Stimulated activated CD8-positive, alpha-beta memory T cell treated with anti-CD3 and anti-CD28 coated beads, Interleukin-4, amount 100 ng/mL, for 1 hour (primary cell): ENCODE data around the gene SLC23A2.
"Not testable (repeated sequence)": the region's sequence is repeated elsewhere in the genome, so short reads cannot be mapped to it uniquely, and the experiment has no call there.

ENCODE experiments used
- DNase-seq, 2 donors: peaks; one replicate each; pipeline ENCODE4 v3.0.0-alpha.2; 2020; ENCODE audit warnings: low read depth in 2 of 2, low spot score in 1 of 2

Gene SLC23A2

GRCh38 chr20:4880051-4880450 lies 121.3 kb downstream of the SLC23A2 start:
- DNase-seq, result no peak

GRCh38 chr20:4878099-4878498 lies 123.2 kb downstream of the SLC23A2 start:
- not testable (repeated sequence) for DNase-seq

GRCh38 chr20:4876731-4877130 lies 124.6 kb downstream of the SLC23A2 start:
- no peak for DNase-seq

- no peak for DNase-seq
These were observed 125.0 kb downstream of the SLC23A2 start for GRCh38 chr20:4876301-4876700.

- no peak for DNase-seq
These were observed 125.7 kb downstream of the SLC23A2 start for GRCh38 chr20:4875578-4876067.

GRCh38 chr20:4873396-4873795 lies 127.9 kb downstream of the SLC23A2 start:
- DNase-seq, result no peak

GRCh38 chr20:4871486-4871885 lies 129.8 kb downstream of the SLC23A2 start:
- DNase-seq, result no peak

- no peak for DNase-seq
These were observed 130.4 kb downstream of the SLC23A2 start for GRCh38 chr20:4870906-4871305.

GRCh38 chr20:4869290-4870193 lies 131.8 kb downstream of the SLC23A2 start:
- DNase-seq, result no peak

- no peak for DNase-seq
These were observed 134.3 kb downstream of the SLC23A2 start for GRCh38 chr20:4867051-4867450.

GRCh38 chr20:4866429-4866828 lies 134.9 kb downstream of the SLC23A2 start:
- no peak for DNase-seq

GRCh38 chr20:4864311-4864752 lies 137.0 kb downstream of the SLC23A2 start:
- DNase-seq, result no peak

- no peak for DNase-seq
These were observed 138.6 kb downstream of the SLC23A2 start for GRCh38 chr20:4862661-4863060.

- no peak for DNase-seq
These were observed 139.3 kb downstream of the SLC23A2 start for GRCh38 chr20:4861961-4862360.

- no peak for DNase-seq
These were observed 143.3 kb downstream of the SLC23A2 start for GRCh38 chr20:4858000-4858399.

GRCh38 chr20:4856022-4856755 lies 145.1 kb downstream of the SLC23A2 start:
- no peak for DNase-seq

- no peak for DNase-seq
These were observed 145.8 kb downstream of the SLC23A2 start for GRCh38 chr20:4855555-4855954.

- no peak for DNase-seq
These were observed 146.2 kb downstream of the SLC23A2 start for GRCh38 chr20:4855097-4855496.

GRCh38 chr20:4854561-4854901 lies 146.8 kb downstream of the SLC23A2 start:
- DNase-seq, result no peak

GRCh38 chr20:4853757-4854560 lies 147.4 kb downstream of the SLC23A2 start:
- DNase-seq, result no peak

- DNase-seq, result no peak
These were observed 148.3 kb downstream of the SLC23A2 start for GRCh38 chr20:4853004-4853403.
